ENCODE measurements around the gene NKRF. TPM values are rescaled to one million over a fixed set of nuclear protein-coding genes. Genes with fewer than 3 reads are reported as not detected.

NKRF gene
- total RNA-seq, 6 donors from 2014 or later, result 3.9 to 10.5 (median 7.0) TPM

- H3K27ac ChIP-seq, result no peak overlapping the region
- no peak for TF ChIP-seq CTCF (IDR thresholded peaks at IDR 0.05)
- TF ChIP-seq POLR2A (IDR thresholded peaks at IDR 0.05), result no peak
- no peak for TF ChIP-seq POLR2AphosphoS5 (IDR thresholded peaks at IDR 0.05)
- no peak for TF ChIP-seq EP300 (IDR thresholded peaks at IDR 0.05)
- H3K27me3 ChIP-seq, result no peaks in the 10 kb centered on the region
- H3K9me3 ChIP-seq, result no peaks in the 10 kb centered on the region
- no peak for DNase-seq
- no peak overlapping the region for H3K4me3 ChIP-seq
- WGBS, 2 donors, result 61 to 77% methylated on average over 6 to 7 of the region's 7 CpGs
- H3K36me3 ChIP-seq, result no peaks in the 10 kb centered on the region
- no peak for ATAC-seq (ENCODE audit: low FRiP score in 2 of 2)
- no peaks in the 10 kb centered on the region for H3K4me1 ChIP-seq
Observed at GRCh38 chrX:119549327-119550016, 56.8 kb downstream of the NKRF start.

GRCh38 chrX:119541188-119541587 lies 65.0 kb downstream of the NKRF start:
- Histone ChIP-seq H3K27ac (no peak overlapping the region), H3K4me3 (no peak overlapping the region), H3K27me3 (no peaks in the 10 kb centered on the region), H3K4me1 (no peaks in the 10 kb centered on the region), H3K9me3 (no peaks in the 10 kb centered on the region), H3K36me3 (peaks cover 0 to 5% (median 0%) of the 10 kb centered on the region in 4 donors)
- no peak for ATAC-seq (ENCODE audit: low FRiP score in 2 of 2)
- no peak for DNase-seq
- TF ChIP-seq POLR2AphosphoS5 (IDR thresholded peaks at IDR 0.05) (no peak), EP300 (IDR thresholded peaks at IDR 0.05) (no peak), CTCF (IDR thresholded peaks at IDR 0.05) (no peak), POLR2A (IDR thresholded peaks at IDR 0.05) (no peak)
- 77 to 83% methylated on average over 4 of the region's 4 CpGs for WGBS, 2 donors

GRCh38 chrX:119539872-119540271 lies 66.4 kb downstream of the NKRF start:
- Histone ChIP-seq H3K27ac (no peak overlapping the region), H3K36me3 (peaks cover 0 to 5% (median 0%) of the 10 kb centered on the region in 4 donors), H3K27me3 (no peaks in the 10 kb centered on the region), H3K9me3 (no peaks in the 10 kb centered on the region), H3K4me3 (no peak overlapping the region), H3K4me1 (no peaks in the 10 kb centered on the region)
- 41 to 46% methylated on average over 2 of the region's 2 CpGs for WGBS, 2 donors
- no peak for ATAC-seq (ENCODE audit: low FRiP score in 2 of 2)
- no peak for DNase-seq
- no peak for TF ChIP-seq POLR2AphosphoS5 (IDR thresholded peaks at IDR 0.05)
- TF ChIP-seq CTCF (IDR thresholded peaks at IDR 0.05), result no peak
- TF ChIP-seq EP300 (IDR thresholded peaks at IDR 0.05), result no peak
- no peak for TF ChIP-seq POLR2A (IDR thresholded peaks at IDR 0.05)

Small RNA genes lying within 50 kb of the gene (small RNA-seq; reads per million reads assigned to genes)
- 1.8 to 4.3 (median 1.9) reads per million in 4 donors for gene MIR766

Other genes with a start within 250 kb of the NKRF start
- 10 to 100 TPM; 11.2 to 27.8 (median 15.8) TPM for gene SLC25A43, start 207.1 kb downstream of the NKRF start, total RNA-seq
- 100 to 1,000 TPM; 180 to 494 (median 325) TPM for gene SLC25A5, start 138.0 kb downstream of the NKRF start, total RNA-seq
- 10 to 100 TPM; 22.1 to 55.5 (median 26.8) TPM for gene STEEP1, start 41.0 kb downstream of the NKRF start, total RNA-seq
- gene UBE2A, start 31.9 kb downstream of the NKRF start, total RNA-seq, result 10 to 100 TPM; 15.0 to 48.6 (median 40.8) TPM
- 10 to 100 TPM; 12.3 to 27.2 (median 21.4) TPM for gene SEPTIN6, start 86.7 kb upstream of the NKRF start, total RNA-seq
- gene SOWAHD, start 152.2 kb upstream of the NKRF start, total RNA-seq, result 10 to 100 TPM in 1 of 6 donors, 1 to 10 TPM in 5; 3.2 to 11.6 (median 4.1) TPM
- gene RPL39, start 185.2 kb upstream of the NKRF start, total RNA-seq, result 1,000 to 10,000 TPM in 4 of 6 donors, 100 to 1,000 TPM in 2; 332 to 2,261 (median 1,214) TPM
- gene UPF3B, start 246.5 kb upstream of the NKRF start, total RNA-seq, result 10 to 100 TPM in 2 of 6 donors, 1 to 10 TPM in 4; 3.5 to 14.7 (median 7.4) TPM

Measured in upper lobe of left lung (tissue), 6 donors.